SJSA1 (cell line): ENCODE data around the gene ANKFN1. TPM values are rescaled to one million over a fixed set of nuclear protein-coding genes. Genes with fewer than 3 reads are reported as not detected.

Source experiments
- DNase-seq, 2 experiments: peaks; one replicate each; pipeline ENCODE4 v3.0.0-alpha.2; 2015 to 2020; ENCODE audit warnings: low spot score in 2 of 2, low read depth in 1 of 2
- H3K27ac ChIP-seq: fragments of 250-450 bp; sonication (Bioruptor Pico); 2 replicates; pipeline ENCODE4 v1.5.1; 2020; ENCODE audit warnings: mild to moderate bottlenecking, moderate library complexity
- H3K27me3 ChIP-seq: fragments of 250-450 bp; sonication (Bioruptor Pico); replicated peaks from 2 replicates; pipeline ENCODE4 v1.5.1; 2020; ENCODE audit warnings: mild to moderate bottlenecking, moderate library complexity
- H3K36me3 ChIP-seq: fragments of 250-450 bp; sonication (Bioruptor Pico); 2 replicates; pipeline ENCODE4 v1.5.1; 2020; ENCODE audit warnings: mild to moderate bottlenecking
- H3K4me1 ChIP-seq: fragments of 250-450 bp; sonication (Bioruptor Pico); replicated peaks from 2 replicates; pipeline ENCODE4 v1.6.1; 2021; ENCODE audit warnings: mild to moderate bottlenecking
- H3K4me3 ChIP-seq: fragments of 250-450 bp; sonication (Bioruptor Pico); 2 replicates; pipeline ENCODE4 v1.5.1; 2020; ENCODE audit warnings: mild to moderate bottlenecking
- H3K9me3 ChIP-seq: fragments of 250-450 bp; sonication (Bioruptor Pico); replicated peaks from 2 replicates; pipeline ENCODE4 v1.5.1; 2020; ENCODE audit warnings: mild to moderate bottlenecking
- total RNA-seq: library from RNA; depleted of rRNA; stranded (reverse); fragments of >200 nt; shearing (Covaris generic); gene quantifications from 2 replicates; pipeline ENCODE4 v1.2.3, GENCODE V29; 2014

The ANKFN1 gene
- total RNA-seq, 1 experiment from 2014 or later = 0.32 TPM

DNA sequence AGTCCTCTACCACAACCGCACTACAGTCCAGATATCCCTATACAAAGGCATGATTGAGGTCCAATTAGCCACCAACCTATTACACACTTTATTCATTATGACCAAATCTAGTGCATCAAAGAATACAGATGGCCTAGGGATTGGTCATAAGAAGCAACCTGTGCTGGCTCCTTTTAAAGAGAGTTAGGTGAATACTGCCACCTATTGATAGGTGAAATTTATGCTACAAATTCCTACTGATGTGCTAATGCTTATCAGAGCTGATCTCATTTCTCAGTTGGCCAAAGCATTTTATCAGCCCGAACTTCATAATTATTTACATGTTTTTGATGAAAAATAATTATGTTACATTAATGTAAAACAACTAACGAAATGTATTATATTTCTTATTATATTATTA lies 166.3 kb downstream of the ANKFN1 start:
- no peaks in the 10 kb centered on the region for H3K27me3 ChIP-seq
- H3K27ac ChIP-seq = no peak overlapping the region
- no peaks in the 10 kb centered on the region for H3K36me3 ChIP-seq
- DNase-seq = peak in 1 of 2 experiments; percentile 55
- peaks cover 72% of the 10 kb centered on the region for H3K4me1 ChIP-seq
- no peaks in the 10 kb centered on the region for H3K9me3 ChIP-seq
- no peak overlapping the region for H3K4me3 ChIP-seq

DNA sequence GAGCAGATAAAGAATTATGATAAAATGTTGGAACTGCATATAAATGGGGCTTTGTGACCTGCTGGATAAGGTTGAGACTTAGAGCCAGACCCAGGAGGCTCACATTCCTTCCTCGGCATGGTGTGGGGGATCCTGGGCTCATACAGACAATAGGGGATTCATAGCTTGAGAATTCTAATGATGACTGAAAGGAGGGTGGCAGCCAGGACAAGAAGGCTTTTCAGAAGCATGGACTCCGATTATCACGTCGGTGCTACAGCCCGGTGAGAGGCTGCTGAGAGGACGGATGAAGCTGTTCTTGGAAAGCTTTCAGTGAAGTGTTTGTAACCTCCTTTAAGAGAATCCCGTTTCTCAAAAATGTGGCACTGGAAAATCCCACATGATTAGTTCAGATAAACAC lies 167.2 kb downstream of the ANKFN1 start:
- peaks cover 72% of the 10 kb centered on the region for H3K4me1 ChIP-seq
- peak; percentile 56 to 60 for DNase-seq
- H3K27me3 ChIP-seq = no peaks in the 10 kb centered on the region
- no peaks in the 10 kb centered on the region for H3K36me3 ChIP-seq
- no peaks in the 10 kb centered on the region for H3K9me3 ChIP-seq
- peak overlapping the region; percentile 25; the same call in 1 of the 2 replicates for H3K27ac ChIP-seq
- no peak overlapping the region for H3K4me3 ChIP-seq

DNA sequence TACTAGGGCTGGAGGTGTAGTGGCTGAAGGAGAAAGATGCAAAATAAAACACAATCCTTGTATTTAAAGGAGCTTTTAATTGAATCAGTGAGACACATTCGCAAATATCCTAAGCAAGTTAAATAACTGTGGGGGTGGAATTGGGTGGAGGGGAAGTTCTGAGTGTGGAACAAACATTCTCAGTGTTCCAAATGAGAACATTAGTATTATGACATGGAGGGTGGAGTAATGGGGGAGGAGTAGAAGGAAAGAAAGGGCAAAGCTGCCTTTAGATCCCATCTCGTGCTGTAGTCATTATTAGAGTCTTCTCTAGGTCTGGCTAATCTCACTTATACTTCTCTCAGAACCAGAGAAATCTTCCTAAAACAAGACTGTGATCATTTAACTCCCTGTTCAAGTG lies 169.7 kb downstream of the ANKFN1 start:
- no peaks in the 10 kb centered on the region for H3K36me3 ChIP-seq
- H3K27ac ChIP-seq = no peak overlapping the region
- H3K9me3 ChIP-seq = no peaks in the 10 kb centered on the region
- DNase-seq = no peak
- no peaks in the 10 kb centered on the region for H3K27me3 ChIP-seq
- no peak overlapping the region for H3K4me3 ChIP-seq
- H3K4me1 ChIP-seq = peaks cover 52% of the 10 kb centered on the region

DNA sequence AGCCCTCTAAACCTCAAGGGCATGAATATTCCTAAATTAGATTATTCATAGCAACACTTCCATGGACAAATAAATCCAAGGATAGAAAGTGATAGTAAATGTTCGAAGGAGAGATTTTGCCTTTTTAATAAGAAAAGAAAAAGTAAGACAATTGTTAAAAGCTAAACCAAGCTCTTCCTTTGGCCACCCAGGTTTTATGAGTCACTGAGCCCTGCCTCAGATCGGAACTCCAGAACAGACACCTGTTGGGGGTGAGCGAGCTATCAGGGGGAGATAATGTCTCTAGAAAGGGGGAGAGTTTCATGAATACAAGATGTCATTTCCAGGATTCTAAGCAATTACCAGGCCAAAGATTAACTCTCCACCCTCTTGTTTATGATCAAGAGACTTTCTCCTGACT lies 171.4 kb downstream of the ANKFN1 start:
- no peaks in the 10 kb centered on the region; the same call in 1 of the 2 replicates for H3K27me3 ChIP-seq
- no peaks in the 10 kb centered on the region for H3K36me3 ChIP-seq
- H3K27ac ChIP-seq = peak overlapping the region; percentile 15
- no peak overlapping the region for H3K4me3 ChIP-seq
- no peaks in the 10 kb centered on the region for H3K9me3 ChIP-seq
- DNase-seq = peak; percentile 65 to 69
- peaks cover 36% of the 10 kb centered on the region for H3K4me1 ChIP-seq

DNA sequence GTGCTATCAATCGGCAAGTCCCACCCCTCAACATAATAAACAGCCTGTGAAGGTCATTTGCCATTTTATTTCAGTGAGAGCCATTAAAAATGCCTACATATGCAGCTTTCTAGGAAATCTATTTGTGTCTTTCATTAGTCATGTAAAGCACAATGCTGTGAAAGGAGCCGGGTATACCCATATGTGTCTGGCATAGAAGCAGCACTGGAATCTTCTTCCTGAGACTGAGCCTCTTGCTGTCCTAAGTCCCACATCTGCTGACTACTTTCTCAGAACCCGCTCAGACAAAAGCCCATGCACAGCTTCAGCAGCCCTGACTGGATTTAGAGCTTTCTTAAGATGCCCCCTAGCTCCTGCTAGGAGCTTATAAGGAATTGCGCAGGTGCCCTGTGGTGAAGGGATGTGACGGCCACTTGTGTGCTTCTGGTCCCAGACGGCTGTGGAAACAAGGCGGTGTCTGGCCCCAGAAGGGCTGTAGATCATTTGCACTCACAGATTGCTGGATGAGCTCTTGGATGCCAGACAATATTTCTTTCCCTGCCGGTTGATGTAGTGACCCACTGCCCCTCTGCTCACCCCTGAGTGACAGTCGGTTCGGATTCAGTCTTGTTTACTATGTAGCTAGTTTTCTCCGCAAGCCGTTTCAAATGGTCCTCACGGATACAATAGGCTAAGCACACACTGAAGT lies 172.2 kb downstream of the ANKFN1 start:
- Histone ChIP-seq H3K27ac (no peak overlapping the region), H3K4me1 (peaks cover 30% of the 10 kb centered on the region), H3K4me3 (no peak overlapping the region), H3K9me3 (no peaks in the 10 kb centered on the region), H3K36me3 (no peaks in the 10 kb centered on the region), H3K27me3 (no peaks in the 10 kb centered on the region; the same call in 1 of the 2 replicates)
- peak in 1 of 2 experiments; percentile 44 for DNase-seq

DNA sequence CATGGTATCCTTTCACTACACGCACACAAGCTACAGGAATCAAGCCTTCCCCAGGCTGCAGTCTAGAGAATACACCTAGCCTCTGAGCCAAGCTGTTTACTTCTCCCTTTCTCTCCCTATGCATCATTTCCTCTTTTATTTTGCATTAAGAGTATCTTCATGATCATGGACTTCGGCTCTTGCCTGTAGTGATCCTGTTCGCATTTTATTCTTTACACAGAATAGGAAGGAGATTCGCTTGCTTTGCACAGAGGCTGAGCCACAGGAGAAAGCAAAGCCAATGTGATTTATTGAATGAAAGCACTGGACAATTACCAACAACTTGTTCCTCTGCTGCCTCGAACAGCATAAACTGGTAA lies 172.7 kb downstream of the ANKFN1 start:
- no peaks in the 10 kb centered on the region for H3K36me3 ChIP-seq
- peaks cover 25% of the 10 kb centered on the region for H3K4me1 ChIP-seq
- H3K27ac ChIP-seq = no peak overlapping the region
- H3K4me3 ChIP-seq = no peak overlapping the region
- no peak for DNase-seq
- H3K27me3 ChIP-seq = no peaks in the 10 kb centered on the region; the same call in 1 of the 2 replicates
- H3K9me3 ChIP-seq = no peaks in the 10 kb centered on the region

DNA sequence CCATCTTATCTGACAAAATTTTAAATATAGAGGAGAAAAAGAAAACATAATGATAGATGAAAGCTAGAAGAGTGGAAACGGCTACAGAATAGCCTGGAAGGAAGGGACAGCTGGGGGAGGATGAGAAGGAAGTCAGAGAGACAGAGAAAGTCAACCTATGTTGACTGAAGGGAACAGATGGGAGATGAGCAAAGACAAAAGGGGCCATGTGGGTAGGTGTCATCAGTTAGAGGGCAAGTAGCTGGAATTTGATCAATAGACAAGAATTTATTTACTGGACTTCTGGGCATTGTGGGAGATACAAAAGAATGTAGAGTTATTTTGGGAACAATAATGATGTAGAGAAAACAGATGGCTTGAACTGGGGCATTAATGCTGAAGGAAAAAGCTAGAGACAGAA lies 194.4 kb downstream of the ANKFN1 start:
- no peak for DNase-seq
- Histone ChIP-seq H3K27me3 (no peaks in the 10 kb centered on the region), H3K4me3 (no peak overlapping the region), H3K4me1 (peaks cover 16% of the 10 kb centered on the region), H3K27ac (no peak overlapping the region), H3K9me3 (no peaks in the 10 kb centered on the region), H3K36me3 (no peaks in the 10 kb centered on the region)

DNA sequence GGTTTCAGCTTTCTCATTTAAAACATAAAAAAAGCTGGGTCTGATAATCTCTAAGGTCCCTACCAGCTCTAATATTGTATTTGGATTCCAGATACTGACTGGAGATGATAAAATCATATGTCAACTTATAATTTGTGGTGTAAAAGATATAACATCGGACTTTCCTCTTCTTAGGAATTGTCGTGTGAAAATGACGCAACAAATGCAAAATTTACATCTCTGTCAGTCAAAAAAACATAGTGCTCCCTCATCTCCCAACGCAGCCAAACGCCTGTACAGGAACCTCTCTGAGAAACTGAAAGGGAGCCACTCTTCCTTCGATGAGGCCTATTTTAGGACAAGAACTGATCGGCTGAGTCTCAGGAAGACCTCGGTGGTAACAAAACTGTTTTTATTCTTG lies 197.3 kb downstream of the ANKFN1 start:
- H3K27ac ChIP-seq = peak overlapping the region; percentile 9
- H3K9me3 ChIP-seq = no peaks in the 10 kb centered on the region
- H3K36me3 ChIP-seq = no peaks in the 10 kb centered on the region
- no peak overlapping the region for H3K4me3 ChIP-seq
- peaks cover 16% of the 10 kb centered on the region for H3K4me1 ChIP-seq
- H3K27me3 ChIP-seq = no peaks in the 10 kb centered on the region
- DNase-seq = peak in 1 of 2 experiments; percentile 40

DNA sequence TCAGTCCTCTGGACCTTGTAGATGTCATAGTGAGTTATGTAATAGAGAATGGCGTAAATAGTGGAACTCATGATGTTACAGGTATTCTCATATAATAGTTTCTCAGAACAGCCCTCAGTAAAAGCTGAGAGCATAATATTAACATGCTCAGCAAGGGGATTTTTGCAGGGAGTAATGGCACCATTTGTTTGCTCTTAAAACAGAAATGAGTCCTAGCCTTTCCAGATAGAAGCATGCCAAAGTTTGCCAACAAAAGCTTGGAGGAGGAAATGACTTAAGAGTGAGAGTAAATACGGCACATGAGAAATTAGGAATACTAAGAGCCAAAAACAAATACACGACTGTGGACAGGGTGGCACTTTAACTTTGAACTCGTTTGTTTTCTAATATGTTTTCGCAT lies 198.4 kb downstream of the ANKFN1 start:
- Histone ChIP-seq H3K4me3 (no peak overlapping the region), H3K36me3 (no peaks in the 10 kb centered on the region), H3K27me3 (no peaks in the 10 kb centered on the region), H3K27ac (no peak overlapping the region), H3K4me1 (peaks cover 16% of the 10 kb centered on the region), H3K9me3 (no peaks in the 10 kb centered on the region)
- no peak for DNase-seq

DNA sequence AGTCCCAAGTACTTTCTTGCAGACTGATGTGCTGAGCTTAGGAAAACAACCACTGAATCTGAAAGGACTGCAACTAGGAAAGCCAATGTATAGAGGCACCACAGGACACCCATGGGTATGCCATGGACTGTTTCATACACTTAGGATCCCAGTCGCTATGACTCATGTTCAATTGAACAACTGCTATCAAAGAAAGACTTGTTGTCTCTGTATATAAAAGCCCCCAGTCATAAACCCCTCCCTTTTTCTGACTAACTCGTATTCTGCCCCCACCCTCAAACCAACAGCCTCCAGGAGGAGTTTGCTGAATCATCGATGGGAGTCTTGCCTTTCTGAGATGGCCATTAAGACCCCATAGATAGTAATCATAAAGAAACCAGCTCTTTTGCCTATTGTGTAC lies 205.4 kb downstream of the ANKFN1 start:
- DNase-seq = peak; percentile 63 to 72
- no peak overlapping the region; the same call in 1 of the 2 replicates for H3K27ac ChIP-seq

DNA sequence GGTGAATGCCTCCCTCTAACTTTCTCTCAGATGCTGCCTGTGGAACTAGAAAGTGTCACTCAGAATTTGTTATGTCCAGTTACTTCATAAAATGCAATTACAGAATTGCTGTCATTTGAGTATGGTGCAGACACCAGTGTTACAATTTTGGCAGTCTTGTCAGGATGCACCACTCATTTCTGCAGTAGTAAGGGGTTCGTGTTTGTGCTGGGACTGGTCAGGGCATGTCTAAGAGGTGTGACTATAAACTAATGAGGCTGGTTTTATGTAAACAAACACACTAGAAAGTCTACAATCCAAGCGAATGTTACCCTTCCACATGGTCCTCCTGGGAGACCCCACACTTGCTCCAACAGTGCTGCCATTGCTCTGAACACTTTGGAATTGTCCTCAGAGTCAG lies 206.2 kb downstream of the ANKFN1 start:
- Histone ChIP-seq H3K4me1 (peaks cover 16% of the 10 kb centered on the region), H3K9me3 (no peaks in the 10 kb centered on the region), H3K27me3 (no peaks in the 10 kb centered on the region), H3K4me3 (no peak overlapping the region), H3K36me3 (no peaks in the 10 kb centered on the region), H3K27ac (no peak overlapping the region)
- no peak for DNase-seq

More for the DNA sequence above, 205.4 kb downstream of the ANKFN1 start:
- Histone ChIP-seq H3K27me3 (no peaks in the 10 kb centered on the region), H3K4me3 (no peak overlapping the region), H3K36me3 (no peaks in the 10 kb centered on the region), H3K9me3 (no peaks in the 10 kb centered on the region), H3K4me1 (peaks cover 16% of the 10 kb centered on the region)

DNA sequence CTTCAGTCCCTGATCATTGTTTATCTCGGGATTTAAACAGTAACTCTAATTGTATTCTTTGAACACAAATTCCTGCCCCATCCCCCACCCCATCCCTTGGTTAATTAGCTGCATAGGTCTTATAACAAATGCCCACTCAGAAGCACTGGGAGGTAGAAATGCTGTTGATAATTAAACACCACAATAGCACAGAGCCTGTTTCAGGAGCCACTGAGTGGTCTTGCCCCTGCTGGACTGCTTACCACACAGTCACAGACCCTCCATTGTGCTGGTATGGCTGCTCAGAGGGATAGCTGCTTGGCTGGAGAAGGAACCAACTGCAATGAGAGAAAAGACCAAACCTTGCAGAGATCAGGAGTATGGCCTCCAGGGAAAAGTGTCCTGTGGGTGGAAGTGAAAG lies 214.1 kb downstream of the ANKFN1 start:
- no peaks in the 10 kb centered on the region for H3K4me1 ChIP-seq
- no peaks in the 10 kb centered on the region for H3K27me3 ChIP-seq
- no peak overlapping the region for H3K27ac ChIP-seq
- no peak for DNase-seq
- H3K4me3 ChIP-seq = no peak overlapping the region
- H3K36me3 ChIP-seq = no peaks in the 10 kb centered on the region
- no peaks in the 10 kb centered on the region for H3K9me3 ChIP-seq

DNA sequence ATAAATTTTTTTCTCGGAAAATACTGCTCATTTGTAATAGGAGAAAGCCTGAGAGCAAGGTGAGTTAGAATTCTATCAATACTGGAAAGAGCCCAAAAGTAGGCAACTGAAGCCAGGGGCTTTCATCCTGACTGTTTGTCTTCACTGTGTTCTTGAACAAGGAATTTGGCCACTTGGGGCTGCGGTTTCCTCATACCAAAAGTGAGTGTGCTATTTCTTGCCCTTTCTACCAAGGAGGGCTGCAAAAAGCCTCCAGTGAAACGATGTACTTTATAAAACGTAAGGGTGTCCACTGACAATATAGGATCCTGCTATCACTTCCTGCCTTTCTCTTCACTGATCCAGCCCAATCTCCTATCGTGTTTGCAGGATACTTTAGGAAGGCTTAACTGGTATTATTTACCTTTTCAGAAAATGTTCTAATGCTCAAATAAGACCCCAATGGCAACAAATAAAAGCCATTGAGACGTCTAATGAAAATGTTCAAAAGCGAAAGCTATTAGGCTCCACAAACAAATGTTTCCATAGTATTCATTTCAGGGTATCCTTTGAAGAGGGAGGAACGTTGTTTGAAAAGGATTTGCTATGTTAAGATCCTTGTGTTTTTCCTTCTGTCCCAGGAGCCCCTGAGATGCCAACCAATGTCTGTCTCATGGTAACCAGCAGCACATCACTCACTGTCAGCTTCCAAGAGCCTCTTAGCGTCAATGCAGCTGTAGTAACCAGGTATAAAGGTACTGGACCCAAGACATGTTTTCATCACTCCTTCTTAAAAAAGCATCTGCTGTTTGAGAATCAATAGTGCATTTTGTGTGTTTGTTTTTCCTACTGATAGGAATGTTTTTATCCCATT lies 220.9 kb downstream of the ANKFN1 start:
- Histone ChIP-seq H3K27ac (no peak overlapping the region), H3K4me1 (peaks cover 24% of the 10 kb centered on the region), H3K4me3 (no peak overlapping the region), H3K9me3 (no peaks in the 10 kb centered on the region), H3K27me3 (no peaks in the 10 kb centered on the region), H3K36me3 (no peaks in the 10 kb centered on the region)
- peak in 1 of 2 experiments; percentile 40 for DNase-seq

DNA sequence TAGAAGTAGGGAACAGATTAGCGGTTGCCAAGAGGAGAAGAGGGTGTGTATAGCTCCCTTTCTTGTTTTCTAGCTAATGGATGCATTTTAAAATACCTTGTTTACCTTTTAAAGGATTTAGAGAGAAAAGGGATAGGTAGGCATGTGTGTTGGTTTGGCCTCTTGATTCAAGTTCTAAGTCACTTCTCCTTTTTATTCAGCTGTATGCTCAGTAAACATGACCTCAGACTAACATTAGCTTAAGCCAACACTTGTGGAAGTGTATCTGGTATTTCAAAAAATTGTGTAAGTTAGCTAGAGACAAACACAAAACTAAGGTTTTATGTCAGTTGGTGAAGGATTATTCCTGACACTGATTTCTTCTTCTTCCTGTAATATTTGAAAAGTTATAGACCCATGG lies 236.1 kb downstream of the ANKFN1 start:
- peaks cover 28% of the 10 kb centered on the region for H3K4me1 ChIP-seq
- 0 out of 2 replicates have a peak, but pooled peaks cover 4% of the 10 kb centered on the region for H3K9me3 ChIP-seq
- no peak overlapping the region for H3K27ac ChIP-seq
- H3K36me3 ChIP-seq = no peaks in the 10 kb centered on the region
- H3K27me3 ChIP-seq = no peaks in the 10 kb centered on the region
- DNase-seq = no peak
- no peak overlapping the region for H3K4me3 ChIP-seq
